ENCODE results near the gene ZNF582. TPM values are rescaled to one million over a fixed set of nuclear protein-coding genes. Genes with fewer than 3 reads are reported as not detected.
"Not testable (repeated sequence)": the region's sequence is repeated elsewhere in the genome, so short reads cannot be mapped to it uniquely, and the experiment has no call there.

The ZNF582 gene
- total and polyA plus RNA-seq, 7 donors = 2.0 to 5.5 (median 3.9) TPM

- intact Hi-C loops (cut with DNase I) = loop anchor here (10.0 kb wide), 1 partner anchor 174 kb away; the partner anchor contains the start of gene GALP
Observed at GRCh38 chr19:56348289-56348877, 45.0 kb downstream of the ZNF582 start.

DNA sequence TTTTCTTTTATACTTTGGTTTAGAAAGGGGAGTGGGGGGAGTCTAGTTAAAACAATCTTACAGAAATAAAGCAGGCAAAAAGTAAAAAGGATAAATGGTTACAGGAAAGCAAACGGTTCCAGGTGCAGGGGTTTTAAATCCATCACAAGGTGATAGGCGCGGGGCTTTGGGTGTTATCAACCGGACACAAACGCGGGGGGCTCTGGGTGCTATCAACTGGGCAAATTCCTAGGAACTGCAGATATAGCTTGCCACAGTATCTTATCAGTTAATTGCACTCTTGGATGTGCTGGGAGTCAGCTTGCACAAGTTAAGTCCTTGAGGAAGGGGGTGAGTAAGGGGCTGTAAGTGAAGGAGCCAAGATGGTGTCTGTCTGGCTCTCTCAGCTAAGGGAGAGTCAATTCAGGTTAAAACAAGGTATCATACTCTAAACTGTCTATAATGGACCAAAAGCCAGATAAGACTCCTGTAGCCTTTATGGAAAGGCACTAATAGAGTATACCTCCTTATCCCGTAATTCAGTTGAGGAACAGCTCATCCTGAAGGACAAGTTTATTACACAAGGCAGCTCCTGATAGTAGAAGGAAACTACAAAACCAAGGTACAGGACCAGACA, 46.1 kb downstream of the ZNF582 start:
- no peaks in the 10 kb centered on the region for H3K36me3 ChIP-seq
- intact Hi-C loops (cut with DNase I) = loop anchor here (10.0 kb wide), 1 partner anchor 172 kb away; the partner anchor contains the start of gene GALP
- 63 to 77% methylated on average over 7 of the region's 7 CpGs for WGBS, 2 donors
- H3K9me3 ChIP-seq = peaks cover 0 to 2% (median 0%) of the 10 kb centered on the region in 4 donors
- no peaks in the 10 kb centered on the region for H3K4me1 ChIP-seq
- H3K4me3 ChIP-seq = no peak overlapping the region
- H3K27ac ChIP-seq = no peak overlapping the region
- H3K27me3 ChIP-seq = no peaks in the 10 kb centered on the region
- TF ChIP-seq EP300 (IDR thresholded peaks at IDR 0.05) (no peak), POLR2AphosphoS5 (IDR thresholded peaks at IDR 0.05) (no peak), POLR2A (IDR thresholded peaks at IDR 0.05) (no peak)
- TF ChIP-seq, protein P1, sequence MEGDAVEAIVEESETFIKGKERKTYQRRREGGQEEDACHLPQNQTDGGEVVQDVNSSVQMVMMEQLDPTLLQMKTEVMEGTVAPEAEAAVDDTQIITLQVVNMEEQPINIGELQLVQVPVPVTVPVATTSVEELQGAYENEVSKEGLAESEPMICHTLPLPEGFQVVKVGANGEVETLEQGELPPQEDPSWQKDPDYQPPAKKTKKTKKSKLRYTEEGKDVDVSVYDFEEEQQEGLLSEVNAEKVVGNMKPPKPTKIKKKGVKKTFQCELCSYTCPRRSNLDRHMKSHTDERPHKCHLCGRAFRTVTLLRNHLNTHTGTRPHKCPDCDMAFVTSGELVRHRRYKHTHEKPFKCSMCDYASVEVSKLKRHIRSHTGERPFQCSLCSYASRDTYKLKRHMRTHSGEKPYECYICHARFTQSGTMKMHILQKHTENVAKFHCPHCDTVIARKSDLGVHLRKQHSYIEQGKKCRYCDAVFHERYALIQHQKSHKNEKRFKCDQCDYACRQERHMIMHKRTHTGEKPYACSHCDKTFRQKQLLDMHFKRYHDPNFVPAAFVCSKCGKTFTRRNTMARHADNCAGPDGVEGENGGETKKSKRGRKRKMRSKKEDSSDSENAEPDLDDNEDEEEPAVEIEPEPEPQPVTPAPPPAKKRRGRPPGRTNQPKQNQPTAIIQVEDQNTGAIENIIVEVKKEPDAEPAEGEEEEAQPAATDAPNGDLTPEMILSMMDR (IDR thresholded peaks at IDR 0.05) = no peak
- no peak for DNase-seq

More at GRCh38 chr19:56348289-56348877, 45.0 kb downstream of the ZNF582 start:
- no peak overlapping the region for H3K4me3 ChIP-seq
- H3K4me1 ChIP-seq = no peaks in the 10 kb centered on the region
- TF ChIP-seq, protein P1 (IDR thresholded peaks at IDR 0.05) = no peak
- no peak for TF ChIP-seq POLR2AphosphoS5 (IDR thresholded peaks at IDR 0.05)
- TF ChIP-seq EP300 (IDR thresholded peaks at IDR 0.05) = no peak
- no peak for TF ChIP-seq POLR2A (IDR thresholded peaks at IDR 0.05)
- H3K27me3 ChIP-seq = no peaks in the 10 kb centered on the region
- no peak overlapping the region for H3K27ac ChIP-seq
- DNase-seq = no peak
- no peaks in the 10 kb centered on the region for H3K9me3 ChIP-seq
- H3K36me3 ChIP-seq = no peaks in the 10 kb centered on the region
- WGBS, 2 donors = 52 to 71% methylated on average over 5 of the region's 5 CpGs

DNA sequence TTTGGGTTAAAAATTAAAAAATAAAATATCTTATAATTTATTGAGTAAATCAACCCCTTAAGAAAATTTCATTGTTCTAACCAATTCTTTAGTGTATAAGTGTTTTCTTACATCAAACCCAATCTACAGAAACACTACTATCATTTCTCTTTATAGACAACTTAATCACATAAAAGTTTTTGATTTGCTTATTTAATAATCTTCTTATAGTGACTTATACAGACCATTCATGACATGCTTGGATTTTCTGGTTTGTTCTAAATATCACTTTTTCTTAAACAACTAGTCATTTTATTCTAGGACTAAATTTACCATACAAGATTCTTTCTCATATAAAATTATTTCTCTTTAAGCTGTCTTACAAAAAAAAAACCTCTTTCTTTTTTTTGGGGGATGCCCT, 51.4 kb downstream of the ZNF582 start:
- Histone ChIP-seq H3K4me3 (no peak overlapping the region), H3K9me3 (peaks cover 0 to 3% (median 1%) of the 10 kb centered on the region in 4 donors), H3K36me3 (no peaks in the 10 kb centered on the region), H3K27me3 (no peaks in the 10 kb centered on the region), H3K27ac (no peak overlapping the region), H3K4me1 (no peaks in the 10 kb centered on the region)
- TF ChIP-seq, protein P1 (IDR thresholded peaks at IDR 0.05) = no peak
- TF ChIP-seq POLR2AphosphoS5 (IDR thresholded peaks at IDR 0.05) = no peak
- TF ChIP-seq POLR2A (IDR thresholded peaks at IDR 0.05) = no peak
- TF ChIP-seq EP300 (IDR thresholded peaks at IDR 0.05) = no peak
- intact Hi-C loops (cut with DNase I) = loop anchor here (10.0 kb wide), 1 partner anchor 167 kb away; the partner anchor contains the start of gene GALP
- no peak for DNase-seq

DNA sequence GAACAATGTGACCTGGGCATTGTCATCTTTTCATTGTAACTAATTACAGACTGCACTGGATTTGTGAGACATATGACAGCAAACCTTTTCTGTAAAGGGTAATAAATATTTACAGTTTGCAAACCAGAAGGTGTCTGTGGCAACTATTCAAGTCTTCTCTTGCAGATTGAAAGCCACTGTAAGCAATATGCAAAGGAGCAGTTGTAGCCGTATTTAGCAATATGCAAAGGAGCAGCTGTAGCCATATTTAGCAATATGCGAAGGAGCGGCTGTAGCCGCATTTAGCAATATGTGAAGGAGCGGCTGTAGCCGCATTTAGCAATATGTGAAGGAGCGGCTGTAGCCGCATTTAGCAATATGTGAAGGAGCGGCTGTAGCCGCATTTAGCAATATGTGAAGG, 54.3 kb downstream of the ZNF582 start:
- H3K27me3 ChIP-seq; H3K9me3 ChIP-seq; H3K27ac ChIP-seq; DNase-seq; H3K36me3 ChIP-seq; H3K4me1 ChIP-seq; H3K4me3 ChIP-seq; intact Hi-C loops (cut with DNase I): not testable (repeated sequence)
- WGBS, 2 donors = 86 to 88% methylated on average over 6 to 8 of the region's 10 CpGs

DNA sequence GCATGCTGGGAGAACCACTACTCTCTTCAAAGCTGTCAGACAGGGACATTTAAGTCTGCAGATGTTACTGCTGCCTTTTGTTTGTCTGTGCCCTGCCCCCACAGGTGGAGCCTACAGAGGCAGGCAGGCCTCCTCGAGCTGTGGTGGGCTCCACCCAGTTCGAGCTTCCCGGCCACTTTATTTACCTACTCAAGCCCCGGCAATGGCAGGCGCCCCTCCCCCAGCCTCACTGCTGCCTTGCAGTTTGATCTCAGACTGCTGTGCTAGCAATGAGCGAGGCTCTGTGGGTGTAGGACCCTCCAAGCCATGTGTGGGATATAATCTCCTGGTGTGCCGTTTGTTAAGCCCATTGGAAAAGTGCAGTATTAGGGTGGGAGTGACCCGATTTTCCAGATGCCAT, 56.3 kb downstream of the ZNF582 start:
- H3K4me1 ChIP-seq; H3K9me3 ChIP-seq; intact Hi-C loops (cut with DNase I); DNase-seq; H3K27ac ChIP-seq; H3K4me3 ChIP-seq; H3K36me3 ChIP-seq; H3K27me3 ChIP-seq: not testable (repeated sequence)
- 59 to 81% methylated on average over 8 of the region's 8 CpGs for WGBS, 2 donors

- H3K4me3 ChIP-seq; H3K27ac ChIP-seq; H3K4me1 ChIP-seq; DNase-seq; intact Hi-C loops (cut with DNase I); H3K27me3 ChIP-seq; H3K36me3 ChIP-seq; H3K9me3 ChIP-seq: not testable (repeated sequence)
Observed at GRCh38 chr19:56335371-56335770, 58.0 kb downstream of the ZNF582 start.
